PC-3 (cell line): Measurements from ENCODE around the gene UBE2G1. TPM values are rescaled to one million over a fixed set of nuclear protein-coding genes. Genes with fewer than 3 reads are reported as not detected.

ENCODE experiments used
- ATAC-seq: fragments of 200-7000 bp; cut with Tn5 transposase; 2 replicates; pipeline ENCODE4 v1.9.1; 2020; ENCODE audit warnings: mild to moderate bottlenecking, moderate library complexity
- BruUV-seq: library from RNA; stranded (reverse); fragments of 400-500 nt; replicated peaks from 2 replicates; lab custom pipeline; 2021; lab: Mats Ljungman, UMichigan
- CTCF ChIA-PET: fragments of 300-600 bp; sonication (Branson Sonifier 250); formaldehyde crosslinking; loops from one replicate; lab custom pipeline; 2022; ENCODE audit warnings: antibody characterized with exemption; lab: Charles Lee
- POLR2A ChIA-PET: fragments of 300-600 bp; sonication (Branson Sonifier 250); formaldehyde crosslinking; loops from one replicate; lab custom pipeline; 2022; ENCODE audit warnings: antibody characterized with exemption; ENCODE audit not compliant: unreplicated experiment; lab: Charles Lee
- DNase-seq: peaks from one replicate; pipeline ENCODE4 v3.0.0-alpha.2; 2015
- H2AFZ ChIP-seq: fragments of 300-600 bp; sonication (generic); 2 replicates; pipeline ENCODE4 v1.6.0; 2016; ENCODE audit warnings: antibody characterized with exemption, low read length
- H3F3A ChIP-seq: fragments of 300-600 bp; sonication (generic); one replicate; pipeline ENCODE4 v1.6.0; 2017; ENCODE audit warnings: antibody characterized with exemption, low read length, control low read depth, mild to moderate bottlenecking; ENCODE audit not compliant: unreplicated experiment
- H3K27ac ChIP-seq: fragments of 300-600 bp; sonication (generic); 2 replicates; pipeline ENCODE4 v1.5.1; 2016; ENCODE audit warnings: mild to moderate bottlenecking, low read length
- H3K27me3 ChIP-seq: fragments of 300-600 bp; sonication (generic); 2 replicates; pipeline ENCODE4 v1.6.1; 2016; ENCODE audit warnings: low read length, mixed read lengths
- H3K36me3 ChIP-seq: fragments of 300-600 bp; sonication (generic); 2 replicates; pipeline ENCODE4 v1.6.1; 2016; ENCODE audit warnings: low read depth, mixed run types, low read length, mixed read lengths
- H3K4me1 ChIP-seq: fragments of 300-600 bp; sonication (generic); 2 replicates; pipeline ENCODE4 v1.5.1; 2016; ENCODE audit warnings: low read length; ENCODE audit not compliant: insufficient read depth
- H3K4me2 ChIP-seq: fragments of 300-600 bp; sonication (generic); 2 replicates; pipeline ENCODE4 v1.6.0; 2016; ENCODE audit warnings: low read length
- H3K4me3 ChIP-seq: fragments of 300-600 bp; sonication (generic); 2 replicates; pipeline ENCODE4 v1.5.1; 2016; ENCODE audit warnings: mild to moderate bottlenecking, low read length, mixed read lengths
- H3K79me2 ChIP-seq: fragments of 300-600 bp; sonication (generic); 2 replicates; pipeline ENCODE4 v1.6.1; 2017; ENCODE audit warnings: low read length, mixed read lengths
- H3K9ac ChIP-seq: fragments of 300-600 bp; sonication (generic); 2 replicates; pipeline ENCODE4 v1.6.0; 2016; ENCODE audit warnings: mild to moderate bottlenecking, low read length
- H3K9me2 ChIP-seq: fragments of 300-600 bp; sonication (generic); replicated peaks from 2 replicates; pipeline ENCODE4 v1.6.1; 2016; ENCODE audit warnings: mixed run types, low read length, mixed read lengths
- H3K9me3 ChIP-seq: fragments of 300-600 bp; sonication (generic); 2 replicates; pipeline ENCODE4 v1.6.1; 2016; ENCODE audit warnings: low read length, mixed read lengths
- H4K20me1 ChIP-seq: fragments of 300-600 bp; sonication (generic); 2 replicates; pipeline ENCODE4 v1.6.1; 2016; ENCODE audit warnings: low read length, mixed read lengths
- EZH2 ChIP-seq: fragments of 300-600 bp; sonication (generic); IDR thresholded peaks from one replicate; pipeline ENCODE4 v1.6.1; 2017; ENCODE audit warnings: antibody characterized with exemption, mild to moderate bottlenecking, low read length; ENCODE audit not compliant: unreplicated experiment
- EZH2phosphoT487 ChIP-seq: fragments of 300-600 bp; sonication (generic); IDR thresholded peaks from 2 replicates; pipeline ENCODE4 v1.6.1; 2018; ENCODE audit warnings: mild to moderate bottlenecking, antibody characterized with exemption, low read length, borderline replicate concordance
- intact Hi-C: fragments of 100-400 bp; cut with micrococcal nuclease; formaldehyde crosslinking; loops from 2 replicates; pipeline ENCODE4 v1.9.0; 2023
- total RNA-seq: library from RNA; depleted of rRNA; stranded (reverse); fragments of >200 nt; gene quantifications from 2 replicates; pipeline ENCODE4 v1.2.3, GENCODE V29; 2014
- TF ChIP-seq, protein P1 (sequence below): fragments of 300-600 bp; sonication (generic); conservative IDR thresholded peaks from 2 replicates; pipeline ENCODE4 v1.5.1; 2017; ENCODE audit warnings: antibody characterized with exemption, low read depth, mild to moderate bottlenecking, low read length

UBE2G1 gene
- total RNA-seq, 1 experiment from 2014 or later: 35.8 TPM

DNA sequence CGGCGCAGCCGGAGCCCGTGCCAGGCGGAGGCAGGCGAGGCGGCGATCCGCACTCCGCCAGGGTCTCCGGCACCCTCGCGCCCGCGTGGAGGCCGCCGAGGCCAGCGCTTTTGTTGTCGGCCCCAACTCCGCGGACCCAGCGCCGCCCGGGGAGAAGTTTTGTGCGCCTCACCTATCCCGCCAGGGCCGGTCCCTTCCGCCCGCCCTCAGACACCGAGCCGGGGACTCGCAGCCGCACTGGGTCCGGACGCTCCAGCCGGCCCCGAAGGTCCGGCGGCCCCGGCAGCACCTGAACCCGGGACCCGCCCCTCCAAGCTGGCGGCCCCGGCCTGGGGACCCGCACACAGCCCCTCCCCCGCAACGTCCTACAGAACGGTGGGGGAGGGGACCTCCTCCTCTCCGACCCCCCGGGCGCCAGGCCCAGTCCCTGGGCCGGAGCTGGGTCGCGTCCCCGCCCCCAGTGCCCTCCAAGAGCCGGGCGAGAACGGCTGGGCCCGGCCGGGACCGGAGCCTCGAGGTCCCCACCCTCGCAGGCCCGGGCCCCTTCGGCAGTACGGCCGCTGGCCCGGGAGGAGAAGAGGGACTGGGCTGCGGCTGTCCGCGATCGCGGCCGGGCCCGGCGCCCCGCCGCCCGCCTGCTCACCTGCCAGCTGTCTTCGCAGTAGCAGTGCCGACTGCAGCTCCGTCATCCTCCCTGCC, 698 bp downstream of the UBE2G1 start:
- peak overlapping the region; percentile 48 for H2AFZ ChIP-seq
- TF ChIP-seq EZH2phosphoT487 (no peak), EZH2 (no peak)
- TF ChIP-seq, protein P1, sequence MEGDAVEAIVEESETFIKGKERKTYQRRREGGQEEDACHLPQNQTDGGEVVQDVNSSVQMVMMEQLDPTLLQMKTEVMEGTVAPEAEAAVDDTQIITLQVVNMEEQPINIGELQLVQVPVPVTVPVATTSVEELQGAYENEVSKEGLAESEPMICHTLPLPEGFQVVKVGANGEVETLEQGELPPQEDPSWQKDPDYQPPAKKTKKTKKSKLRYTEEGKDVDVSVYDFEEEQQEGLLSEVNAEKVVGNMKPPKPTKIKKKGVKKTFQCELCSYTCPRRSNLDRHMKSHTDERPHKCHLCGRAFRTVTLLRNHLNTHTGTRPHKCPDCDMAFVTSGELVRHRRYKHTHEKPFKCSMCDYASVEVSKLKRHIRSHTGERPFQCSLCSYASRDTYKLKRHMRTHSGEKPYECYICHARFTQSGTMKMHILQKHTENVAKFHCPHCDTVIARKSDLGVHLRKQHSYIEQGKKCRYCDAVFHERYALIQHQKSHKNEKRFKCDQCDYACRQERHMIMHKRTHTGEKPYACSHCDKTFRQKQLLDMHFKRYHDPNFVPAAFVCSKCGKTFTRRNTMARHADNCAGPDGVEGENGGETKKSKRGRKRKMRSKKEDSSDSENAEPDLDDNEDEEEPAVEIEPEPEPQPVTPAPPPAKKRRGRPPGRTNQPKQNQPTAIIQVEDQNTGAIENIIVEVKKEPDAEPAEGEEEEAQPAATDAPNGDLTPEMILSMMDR: no peak
- H3K9me2 ChIP-seq: no peaks in the 10 kb centered on the region
- H3F3A ChIP-seq: no peaks in the 10 kb centered on the region
- no peaks in the 10 kb centered on the region for H3K9me3 ChIP-seq
- H3K36me3 ChIP-seq: peaks cover 4% of the 10 kb centered on the region; the same call in 1 of the 2 replicates
- ATAC-seq: peak; percentile 23
- H3K27ac ChIP-seq: peak overlapping the region; percentile 71
- H4K20me1 ChIP-seq: peaks cover 14% of the 10 kb centered on the region; the same call in 1 of the 2 replicates
- no peak for DNase-seq
- CTCF ChIA-PET: no interaction called here
- BruUV-seq: no TSS peak
- H3K4me2 ChIP-seq: peak overlapping the region; percentile 95
- peak overlapping the region; percentile 92 for H3K9ac ChIP-seq
- POLR2A ChIA-PET: no interaction called here
- intact Hi-C loops: loop anchor here (5.0 to 10.0 kb wide), 2 partner anchors 51 to 148 kb away; no protein-coding TSS in a partner anchor
- H3K4me3 ChIP-seq: peak overlapping the region; percentile 84
- no peaks in the 10 kb centered on the region; the same call in 1 of the 2 replicates for H3K4me1 ChIP-seq
- no peaks in the 10 kb centered on the region for H3K27me3 ChIP-seq
- H3K79me2 ChIP-seq: peaks cover 56% of the 10 kb centered on the region

- H3K4me1 ChIP-seq: no peaks in the 10 kb centered on the region; the same call in 1 of the 2 replicates
- peaks cover 62% of the 10 kb centered on the region for H3K79me2 ChIP-seq
- H3K9me3 ChIP-seq: no peaks in the 10 kb centered on the region
- peaks cover 4% of the 10 kb centered on the region; the same call in 1 of the 2 replicates for H3K36me3 ChIP-seq
- peak overlapping the region; percentile 71 for H3K27ac ChIP-seq
- CTCF ChIA-PET: no interaction called here
- peaks cover 14% of the 10 kb centered on the region; the same call in 1 of the 2 replicates for H4K20me1 ChIP-seq
- H3F3A ChIP-seq: no peaks in the 10 kb centered on the region
- H3K4me3 ChIP-seq: peak overlapping the region; percentile 84
- ATAC-seq (peak; percentile 74), DNase-seq (peak; percentile 86)
- H3K27me3 ChIP-seq: no peaks in the 10 kb centered on the region
- H3K9ac ChIP-seq: peak overlapping the region; percentile 92
- H3K4me2 ChIP-seq: peak overlapping the region; percentile 95
- intact Hi-C loops: loop anchor here (5.0 to 10.0 kb wide), 2 partner anchors 50 to 148 kb away; no protein-coding TSS in a partner anchor
- TF ChIP-seq EZH2 (no peak), EZH2phosphoT487 (no peak)
- TF ChIP-seq, protein P1: no peak
- H2AFZ ChIP-seq: peak overlapping the region; percentile 24
- POLR2A ChIA-PET: no interaction called here
- H3K9me2 ChIP-seq: no peaks in the 10 kb centered on the region
- no TSS peak for BruUV-seq
Observed at GRCh38 chr17:4365103-4365627, 1.3 kb downstream of the UBE2G1 start.
